ENCODE results near the gene RNF123.

Gene RNF123

GRCh38 chr3:49757197-49757596, 67.8 kb downstream of the RNF123 start:
- no peak for DNase-seq

GRCh38 chr3:49759226-49759625, 69.9 kb downstream of the RNF123 start:
- DNase-seq, result no peak

GRCh38 chr3:49761661-49762060, 72.3 kb downstream of the RNF123 start:
- DNase-seq, result no peak

GRCh38 chr3:49763981-49764380, 74.6 kb downstream of the RNF123 start:
- DNase-seq, result no peak

GRCh38 chr3:49769286-49769915, 80.0 kb downstream of the RNF123 start:
- DNase-seq, result no peak

GRCh38 chr3:49769926-49770325, 80.6 kb downstream of the RNF123 start:
- no peak for DNase-seq

Measured in activated T-cell treated with anti-CD3 and anti-CD28 coated beads, Interleukin-2, amount 50 U/mL, for 1 hour (primary cell).